GM18499 (cell line): Measurements from ENCODE around the gene CAMTA1.
"Not testable (repeated sequence)": the region's sequence is repeated elsewhere in the genome, so short reads cannot be mapped to it uniquely, and the experiment has no call there.

Experiments used
- ATAC-seq: cut with Tn5 transposase; IDR thresholded peaks from one replicate; pipeline ENCODE4 v1.9.1; 2021; ENCODE audit warnings: moderate number of reproducible peaks; ENCODE audit not compliant: insufficient read depth, unreplicated experiment

The CAMTA1 gene

DNA sequence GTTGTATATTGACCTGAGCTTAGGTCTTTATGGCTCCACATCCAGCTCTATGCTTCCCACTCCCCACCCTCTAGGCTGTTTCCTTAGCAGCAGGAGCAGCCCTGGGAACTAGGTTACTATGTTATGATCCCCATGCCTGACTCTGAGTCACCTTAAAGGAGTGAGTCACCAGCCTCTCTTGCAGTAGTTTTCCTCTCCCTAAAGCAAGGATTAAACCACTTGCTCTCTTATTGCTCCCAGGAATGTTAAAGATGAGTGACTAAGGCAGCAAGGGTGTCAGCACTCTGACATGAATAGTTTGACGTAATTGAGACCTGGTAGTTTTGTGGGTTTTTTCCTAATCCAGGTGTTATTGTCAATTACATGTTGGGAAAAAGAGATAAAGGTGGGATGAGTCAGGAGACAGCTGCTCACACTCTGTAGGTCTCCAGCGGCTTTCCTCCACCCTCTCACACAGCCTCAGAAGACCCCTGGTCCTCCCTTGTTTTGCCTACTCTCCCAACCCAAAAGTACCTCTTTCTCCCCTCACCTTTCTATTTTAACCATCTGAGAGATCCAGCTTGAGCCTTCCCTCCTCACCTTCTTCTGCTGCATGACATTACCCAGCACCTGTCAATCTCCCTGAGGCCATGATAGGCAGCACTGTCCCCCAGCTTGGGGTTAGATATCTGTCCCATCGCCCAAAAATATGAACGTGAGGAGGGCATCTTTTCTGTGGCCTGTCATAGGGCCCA lies 616.7 kb downstream of the CAMTA1 start:
- no peak for ATAC-seq

- ATAC-seq: no peak
Observed at GRCh38 chr1:7402548-7402850, 617.2 kb downstream of the CAMTA1 start.

- no peak for ATAC-seq
Observed at GRCh38 chr1:7403265-7404045, 618.2 kb downstream of the CAMTA1 start.

DNA sequence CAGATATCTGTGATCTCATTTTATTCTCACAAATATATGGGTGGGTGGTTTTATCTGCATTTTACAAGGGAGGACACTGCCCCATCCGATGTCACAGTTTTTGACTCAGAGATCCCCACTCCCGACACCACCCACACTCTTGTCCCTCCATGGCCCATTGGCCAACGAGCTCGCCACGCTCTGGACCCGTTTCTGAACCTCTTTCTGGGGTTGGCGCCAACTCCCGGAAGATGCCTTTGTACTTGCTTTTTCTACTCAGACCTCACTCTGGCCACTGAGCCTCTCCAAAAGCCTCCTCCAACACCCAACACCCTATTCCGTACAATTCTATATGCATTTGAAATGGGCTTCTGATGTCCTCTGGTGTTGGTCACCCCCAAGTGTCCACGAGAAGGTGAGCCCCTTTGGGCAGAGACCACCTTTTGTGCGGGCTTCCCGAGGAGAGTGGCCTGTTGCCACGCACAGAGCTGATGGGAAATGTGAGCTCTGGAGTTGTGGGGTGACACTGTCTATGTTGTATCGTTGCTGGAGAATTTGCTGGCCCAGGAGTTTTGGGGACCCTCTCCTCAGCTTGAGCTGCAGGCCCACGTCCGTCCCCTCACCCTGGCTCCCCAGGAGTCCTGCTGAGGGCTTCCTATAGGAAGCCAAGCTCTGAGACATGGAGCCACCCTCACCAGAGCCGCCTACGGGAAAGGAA lies 618.9 kb downstream of the CAMTA1 start:
- no peak for ATAC-seq

DNA sequence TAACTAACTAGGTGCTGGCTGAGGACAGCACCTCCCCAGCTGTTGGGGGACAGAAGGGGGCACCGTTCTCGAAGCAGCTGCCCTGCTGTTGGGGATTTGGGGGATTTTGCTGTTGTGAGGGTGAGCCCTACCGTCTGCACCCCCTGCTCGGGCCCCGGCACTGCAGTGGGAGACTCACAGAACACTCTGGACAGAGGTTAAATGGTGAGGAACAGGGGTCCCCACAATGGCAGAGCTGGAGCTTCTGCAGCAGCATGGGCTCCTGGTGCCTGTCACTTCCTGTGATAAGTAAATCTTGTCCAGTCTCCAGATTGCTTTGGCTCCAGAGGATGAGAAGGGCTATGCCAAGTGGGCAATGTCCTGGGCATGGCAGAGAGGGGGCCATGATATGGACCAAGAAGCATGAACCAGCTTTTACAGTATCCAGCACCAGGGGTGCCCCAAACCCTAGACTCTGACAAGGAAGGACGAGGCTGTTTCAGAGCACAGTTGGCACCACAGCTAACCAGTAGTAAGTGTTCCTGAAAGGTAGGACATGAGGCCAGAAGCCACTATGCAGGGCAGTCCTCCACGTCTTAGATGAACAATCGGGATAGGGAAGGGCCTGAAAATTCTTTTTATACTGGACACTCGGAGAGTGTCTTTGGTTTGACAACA lies 620.7 kb downstream of the CAMTA1 start:
- no peak for ATAC-seq

- ATAC-seq: no peak
Observed at GRCh38 chr1:7406641-7407543, 621.6 kb downstream of the CAMTA1 start.

DNA sequence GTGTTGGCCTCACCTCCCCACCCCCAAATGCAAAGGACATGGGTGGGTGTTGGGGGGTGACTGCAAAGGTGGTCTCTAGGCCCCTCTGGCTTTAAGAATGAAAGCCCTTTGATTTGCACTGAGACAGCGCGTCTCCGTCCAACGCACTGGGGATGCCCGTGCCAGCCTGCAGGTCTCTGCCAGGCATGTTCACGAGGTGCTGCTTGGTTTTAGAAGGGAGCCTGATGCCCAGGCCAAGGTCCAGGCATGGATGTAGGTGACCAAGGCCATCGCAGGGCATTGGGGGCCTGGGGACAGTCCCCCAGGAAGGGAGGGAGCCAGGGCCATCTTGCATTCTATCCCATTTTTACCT lies 622.3 kb downstream of the CAMTA1 start:
- no peak for ATAC-seq

DNA sequence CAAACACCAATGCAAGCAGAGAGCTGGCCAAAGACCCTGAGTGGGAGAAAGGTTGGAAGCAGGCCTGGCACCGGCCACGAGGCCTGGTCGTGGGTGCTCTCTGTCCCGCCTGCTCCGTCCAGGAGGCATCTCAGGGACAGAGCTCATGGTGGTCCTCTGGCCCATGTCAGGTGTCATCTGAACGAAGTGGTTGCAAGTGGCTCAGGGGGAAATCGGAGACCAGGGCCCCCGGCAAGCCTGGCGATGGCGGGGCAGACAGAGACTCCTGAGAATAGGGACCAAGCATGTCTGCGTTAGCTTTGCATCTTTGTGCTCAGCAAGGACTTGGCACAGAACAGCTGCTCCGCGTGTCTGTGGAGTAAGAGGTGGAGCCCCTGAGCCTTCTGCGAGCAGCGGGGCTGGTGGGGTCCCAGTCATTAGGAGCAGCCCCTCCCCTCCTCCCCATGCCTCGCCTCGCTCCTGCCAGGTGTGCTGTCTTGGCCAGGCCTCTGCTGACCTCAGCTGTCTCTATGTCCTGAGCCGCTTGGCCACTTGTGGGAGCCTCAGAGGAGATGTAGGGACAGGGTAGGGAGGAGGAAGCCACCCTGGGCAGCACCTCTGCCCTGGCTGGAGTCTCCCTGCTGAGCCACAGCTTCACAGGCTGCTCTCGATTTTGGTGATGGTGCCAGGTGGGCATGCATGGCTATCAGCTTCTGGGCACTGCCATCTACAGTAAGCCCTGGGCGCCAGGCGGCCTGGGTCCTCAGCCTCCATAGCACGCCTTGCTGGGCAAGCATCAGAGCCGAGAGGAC lies 622.9 kb downstream of the CAMTA1 start:
- ATAC-seq: no peak

DNA sequence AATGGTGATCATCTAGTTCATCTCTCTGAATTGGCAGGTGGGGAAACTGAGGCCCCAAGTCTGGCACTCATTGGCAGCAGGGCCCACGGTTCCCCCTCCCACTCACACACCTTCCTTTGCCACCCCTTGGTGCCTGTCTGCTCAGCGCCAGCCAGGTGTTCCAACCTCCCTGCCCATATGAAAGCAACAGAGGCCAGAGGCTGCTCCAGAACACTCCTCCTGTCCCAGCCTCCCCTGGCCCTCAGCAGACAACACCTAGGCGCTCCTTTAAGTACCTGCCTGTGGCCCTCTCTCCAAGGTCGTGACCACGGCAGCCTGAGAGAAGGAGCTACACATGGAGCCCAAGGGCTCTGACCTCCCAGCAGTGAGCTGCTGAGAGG lies 623.5 kb downstream of the CAMTA1 start:
- ATAC-seq: no peak

DNA sequence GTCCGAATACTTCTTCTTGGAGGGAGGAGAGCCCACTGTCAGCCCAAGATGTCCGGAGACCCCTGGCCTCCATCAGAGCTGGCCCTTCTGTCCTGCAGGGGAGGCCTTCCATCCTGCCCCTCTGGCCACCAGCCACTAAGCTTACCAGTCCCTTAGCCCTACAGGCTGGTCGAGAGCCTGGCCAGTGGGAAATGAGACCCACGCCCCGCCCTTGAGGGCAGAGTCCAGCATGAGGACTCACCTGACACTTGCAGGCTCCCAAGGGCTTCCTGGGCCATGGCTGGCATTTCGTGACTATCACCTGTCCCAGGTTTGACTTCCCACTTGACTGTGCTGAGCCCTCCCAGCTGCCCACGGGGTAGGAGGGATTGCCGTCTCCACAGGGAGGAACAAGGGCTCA lies 624.0 kb downstream of the CAMTA1 start:
- no peak for ATAC-seq

DNA sequence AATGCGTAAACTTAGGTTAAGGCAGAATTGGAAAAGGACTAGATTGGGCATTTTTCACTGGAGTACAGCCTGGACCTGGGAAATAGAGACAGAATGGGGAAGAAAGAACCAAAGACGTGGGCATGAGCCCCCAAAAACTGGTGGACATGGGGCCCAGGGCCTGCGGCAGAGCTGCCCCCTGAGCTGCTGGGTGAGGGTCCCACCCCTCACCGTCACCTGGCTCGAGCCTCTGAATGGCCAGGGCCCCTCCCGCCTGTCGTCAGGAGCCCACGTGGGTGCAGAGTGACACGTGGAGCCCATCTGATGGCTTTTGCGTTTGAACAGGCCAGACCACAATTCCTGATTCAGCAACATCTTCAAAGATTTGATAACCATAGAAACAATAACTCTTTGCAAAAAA lies 624.9 kb downstream of the CAMTA1 start:
- ATAC-seq: no peak

DNA sequence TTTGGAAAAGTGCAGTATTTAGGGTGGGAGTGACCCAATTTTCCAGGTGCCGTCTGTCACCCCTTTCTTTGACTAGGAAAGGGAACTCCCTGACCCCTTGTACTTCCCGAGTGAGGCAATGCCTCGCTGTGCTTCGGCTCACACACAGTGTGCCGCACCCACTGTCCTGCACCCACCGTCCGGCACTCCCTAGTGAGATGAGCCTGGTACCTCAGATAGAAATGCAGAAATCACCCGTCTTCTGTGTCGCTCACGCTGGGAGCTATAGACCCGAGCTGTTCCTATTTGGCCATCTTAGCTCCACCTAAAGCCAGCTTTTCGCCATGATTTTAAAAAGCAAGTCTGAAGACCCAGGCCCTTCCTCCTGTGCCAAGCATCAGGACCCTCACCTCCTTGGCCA lies 632.4 kb downstream of the CAMTA1 start:
- not testable (repeated sequence) for ATAC-seq

GRCh38 chr1:7418442-7419080 lies 633.3 kb downstream of the CAMTA1 start:
- ATAC-seq: no peak

- ATAC-seq: no peak
Observed at GRCh38 chr1:7420098-7420445, 634.8 kb downstream of the CAMTA1 start.

GRCh38 chr1:7420470-7421100 lies 635.3 kb downstream of the CAMTA1 start:
- ATAC-seq: no peak

DNA sequence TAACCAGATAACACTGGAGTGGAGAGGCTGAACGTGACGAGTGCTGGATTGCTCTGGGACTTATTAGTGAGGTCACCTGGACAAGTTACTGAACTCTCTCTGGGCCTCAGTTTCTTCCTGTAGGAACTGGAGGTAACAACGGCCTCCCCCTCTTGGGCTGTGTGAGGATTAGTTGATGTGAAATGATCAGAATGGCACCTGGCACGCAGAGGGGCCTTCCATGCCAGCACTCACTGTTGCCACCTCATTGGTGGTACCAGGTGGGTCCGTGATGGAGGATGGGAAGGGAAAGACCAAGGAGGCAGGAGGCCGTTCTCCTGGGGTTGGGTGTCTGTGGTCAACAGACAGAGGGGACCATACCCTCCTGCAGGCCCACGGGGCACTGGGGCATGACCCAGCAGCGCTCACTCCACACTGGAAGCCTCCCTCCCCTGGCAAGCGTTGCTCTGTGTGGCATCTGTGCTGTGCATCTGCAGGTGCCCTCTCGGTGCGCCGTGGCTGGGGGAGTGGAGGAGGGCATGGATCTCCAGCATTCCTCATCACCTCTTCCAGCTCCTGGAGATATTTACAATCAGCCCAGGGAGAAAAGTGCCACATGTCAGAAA lies 636.3 kb downstream of the CAMTA1 start:
- no peak for ATAC-seq

DNA sequence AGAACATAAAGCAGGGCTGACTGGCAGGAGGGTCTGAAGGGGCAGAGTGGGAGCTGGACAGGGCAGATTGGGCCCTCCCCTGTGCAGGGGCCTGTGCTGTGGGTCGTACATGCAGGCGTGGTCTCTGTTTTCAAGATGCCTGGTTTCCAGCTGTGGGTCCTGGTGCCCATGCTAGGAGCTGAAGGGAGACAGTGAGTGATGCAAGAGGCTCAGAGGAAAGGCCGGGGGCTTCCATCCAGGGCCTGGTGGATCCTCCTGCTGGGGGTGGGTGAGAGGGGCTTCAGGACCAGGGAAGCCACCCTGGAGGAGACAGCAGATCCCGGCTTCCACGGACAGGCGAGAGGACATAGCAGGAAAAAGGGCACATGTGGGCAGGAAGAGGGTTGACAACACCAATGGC lies 636.8 kb downstream of the CAMTA1 start:
- no peak for ATAC-seq

DNA sequence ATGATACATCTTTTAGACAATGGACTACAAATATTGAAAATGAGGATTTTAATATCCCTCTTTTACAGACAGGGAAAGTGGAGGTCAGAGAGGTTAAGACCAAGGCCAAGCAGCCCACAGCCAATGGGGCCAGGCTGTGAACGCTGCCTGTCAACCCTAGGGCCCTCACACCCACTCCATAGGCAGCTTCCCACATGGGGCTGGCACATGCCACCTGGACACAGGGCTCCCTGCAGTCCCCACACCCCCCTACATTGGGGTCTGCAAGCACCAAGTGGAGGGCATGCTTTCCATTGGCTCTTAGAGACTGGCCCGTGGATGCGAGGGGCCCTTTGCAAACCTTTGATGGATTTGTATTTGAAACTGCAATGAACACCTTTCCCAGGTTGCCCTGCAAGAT lies 637.3 kb downstream of the CAMTA1 start:
- no peak for ATAC-seq
